ENCODE measurements around the gene DAGLA.
A peak's percentile ranks its signal among the peaks of the same experiment; 100 is the strongest.

Gene DAGLA

DNA sequence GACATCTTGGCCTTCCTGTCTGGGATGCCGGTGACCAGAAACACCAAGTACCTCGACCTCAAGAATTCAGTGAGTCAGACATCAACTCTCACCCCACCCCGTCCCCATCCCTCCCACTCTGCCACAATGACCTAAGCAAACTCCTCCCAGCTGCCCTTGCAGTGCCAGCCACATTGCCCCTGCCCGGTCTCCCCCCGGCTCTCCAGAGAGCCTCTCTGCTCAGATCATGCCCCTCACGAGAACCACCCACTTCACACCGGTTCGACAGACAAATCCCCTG lies 48.7 kb downstream of the DAGLA start:
- no peak overlapping the region for H3K4me3 Mint-ChIP-seq
- no peaks in the 10 kb centered on the region for H3K9me3 Mint-ChIP-seq
- peaks cover 4% of the 10 kb centered on the region for H3K4me1 Mint-ChIP-seq (ENCODE audit: low read depth)
- H3K36me3 Mint-ChIP-seq (ENCODE audit: low read depth), result no peaks in the 10 kb centered on the region
- no peaks in the 10 kb centered on the region for H3K27me3 Mint-ChIP-seq (ENCODE audit: low read depth)
- no peak for DNase-seq (ENCODE audit: low spot score)
- no peak overlapping the region for H3K27ac Mint-ChIP-seq

DNA sequence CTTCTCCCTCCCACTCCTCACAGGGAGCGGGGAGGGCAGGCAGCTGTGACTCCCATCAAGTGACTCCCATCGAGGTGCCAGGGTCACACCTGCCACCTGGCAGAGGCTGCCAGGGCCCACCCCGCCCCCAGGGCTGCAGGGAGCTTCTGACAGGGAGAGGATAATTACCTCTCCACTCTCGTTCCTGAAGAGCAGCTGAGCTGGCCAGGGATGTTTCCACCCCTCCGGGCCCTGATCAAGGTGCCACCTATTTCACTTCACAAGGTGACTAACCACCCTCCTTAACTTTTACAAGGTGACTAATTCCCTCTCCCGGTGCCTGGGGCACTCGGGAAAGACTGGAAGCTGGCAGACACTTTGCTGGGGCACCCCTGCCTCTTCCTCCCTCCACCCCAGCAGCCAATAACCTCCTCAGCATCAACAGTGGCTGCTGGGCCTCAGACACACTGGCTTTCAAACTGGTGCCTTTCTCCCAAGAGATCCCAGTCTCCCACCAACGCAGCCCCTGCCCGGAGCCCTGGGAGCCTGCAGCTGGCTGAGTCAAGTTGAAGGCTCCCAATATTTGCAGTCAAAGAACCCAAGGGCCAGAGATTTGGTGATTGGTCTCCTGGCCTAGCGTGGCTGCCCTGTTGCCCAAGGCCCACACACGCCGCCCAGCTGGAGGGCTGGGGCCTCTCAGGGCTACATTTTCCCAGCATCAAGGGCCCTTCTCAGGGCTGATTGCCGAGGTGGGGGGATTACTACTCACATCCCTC lies 50.2 kb downstream of the DAGLA start:
- no peaks in the 10 kb centered on the region for H3K9me3 Mint-ChIP-seq
- peaks cover 4% of the 10 kb centered on the region for H3K4me1 Mint-ChIP-seq (ENCODE audit: low read depth)
- no peak for DNase-seq (ENCODE audit: low spot score)
- no peak overlapping the region for H3K27ac Mint-ChIP-seq
- H3K4me3 Mint-ChIP-seq, result no peak overlapping the region
- H3K36me3 Mint-ChIP-seq (ENCODE audit: low read depth), result no peaks in the 10 kb centered on the region
- H3K27me3 Mint-ChIP-seq (ENCODE audit: low read depth), result no peaks in the 10 kb centered on the region

DNA sequence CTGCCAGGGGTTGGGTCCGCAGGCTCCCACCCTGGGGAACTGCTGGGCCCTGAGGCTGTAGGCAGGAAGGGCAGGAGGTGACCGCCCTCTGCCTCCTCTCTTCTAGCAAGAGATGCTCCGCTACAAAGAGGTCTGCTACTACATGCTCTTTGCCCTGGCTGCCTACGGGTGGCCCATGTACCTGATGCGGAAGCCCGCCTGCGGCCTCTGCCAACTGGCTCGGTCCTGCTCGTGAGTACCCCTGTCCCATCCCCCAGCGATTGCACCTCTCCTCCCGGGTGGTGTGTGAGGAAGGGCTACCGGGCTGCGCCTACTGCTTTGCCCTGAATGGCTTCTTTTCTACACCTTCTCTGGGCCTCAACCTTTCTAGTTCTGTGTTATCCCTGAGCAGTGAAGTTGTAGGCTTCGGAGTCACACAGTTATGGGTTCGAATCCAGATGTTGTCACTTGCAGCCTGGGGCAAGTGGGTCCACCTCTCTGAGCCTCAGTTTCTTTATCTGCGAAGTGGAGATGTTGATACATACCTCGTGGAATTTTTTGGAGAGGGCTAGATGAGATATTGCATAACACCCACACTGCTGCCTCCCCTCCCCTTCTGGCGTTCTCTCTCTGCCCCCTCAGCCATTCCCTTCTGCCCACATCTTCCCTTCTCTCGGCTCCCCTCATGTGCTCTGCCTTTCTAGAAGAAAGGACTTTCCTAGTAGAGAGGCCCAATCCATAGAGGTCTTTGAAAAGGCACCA lies 51.2 kb downstream of the DAGLA start:
- no peak for DNase-seq (ENCODE audit: low spot score)
- no peaks in the 10 kb centered on the region for H3K9me3 Mint-ChIP-seq
- H3K27me3 Mint-ChIP-seq (ENCODE audit: low read depth), result no peaks in the 10 kb centered on the region
- no peak overlapping the region for H3K4me3 Mint-ChIP-seq
- H3K4me1 Mint-ChIP-seq (ENCODE audit: low read depth), result peaks cover 4% of the 10 kb centered on the region
- H3K36me3 Mint-ChIP-seq (ENCODE audit: low read depth), result no peaks in the 10 kb centered on the region
- no peak overlapping the region for H3K27ac Mint-ChIP-seq

DNA sequence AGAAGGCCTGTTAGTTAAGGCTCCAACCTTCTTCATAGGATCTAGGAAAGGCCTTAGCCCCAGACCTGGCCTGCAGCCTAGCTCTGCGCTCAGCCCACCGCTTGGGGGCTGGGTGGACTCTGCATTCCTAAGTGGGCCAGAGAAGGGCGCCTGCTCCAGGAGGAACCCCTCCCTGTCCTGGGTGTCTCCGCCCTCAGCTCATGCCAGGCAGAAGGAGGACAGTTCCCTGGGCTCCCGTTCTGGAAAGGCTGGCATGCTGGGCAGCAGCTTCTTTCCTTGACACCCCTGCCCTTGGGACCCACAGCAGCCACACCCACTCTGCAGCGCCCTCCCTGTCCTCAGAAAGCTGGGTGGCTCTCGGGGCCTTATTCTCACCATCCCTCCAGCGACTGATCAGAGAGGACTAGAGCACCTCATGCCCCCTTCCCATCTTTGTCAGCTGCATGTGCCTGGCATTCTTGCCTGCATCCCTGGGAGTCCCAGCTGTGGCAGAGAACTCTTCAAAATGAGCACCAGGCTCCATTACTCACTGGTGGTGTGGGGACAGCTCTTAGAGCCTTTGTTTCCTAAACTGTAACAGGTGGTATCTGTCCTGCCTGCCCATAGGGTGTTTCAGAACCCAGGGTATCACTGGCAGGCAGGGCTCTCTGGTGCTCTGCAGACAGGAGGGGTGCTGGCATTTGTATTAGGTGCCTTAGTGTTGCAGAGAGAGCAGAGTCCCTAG lies 51.9 kb downstream of the DAGLA start:
- no peak overlapping the region for H3K4me3 Mint-ChIP-seq
- no peak for DNase-seq (ENCODE audit: low spot score)
- H3K4me1 Mint-ChIP-seq (ENCODE audit: low read depth), result peaks cover 4% of the 10 kb centered on the region
- no peak overlapping the region for H3K27ac Mint-ChIP-seq
- H3K9me3 Mint-ChIP-seq, result no peaks in the 10 kb centered on the region
- H3K27me3 Mint-ChIP-seq (ENCODE audit: low read depth), result no peaks in the 10 kb centered on the region
- no peaks in the 10 kb centered on the region for H3K36me3 Mint-ChIP-seq (ENCODE audit: low read depth)

DNA sequence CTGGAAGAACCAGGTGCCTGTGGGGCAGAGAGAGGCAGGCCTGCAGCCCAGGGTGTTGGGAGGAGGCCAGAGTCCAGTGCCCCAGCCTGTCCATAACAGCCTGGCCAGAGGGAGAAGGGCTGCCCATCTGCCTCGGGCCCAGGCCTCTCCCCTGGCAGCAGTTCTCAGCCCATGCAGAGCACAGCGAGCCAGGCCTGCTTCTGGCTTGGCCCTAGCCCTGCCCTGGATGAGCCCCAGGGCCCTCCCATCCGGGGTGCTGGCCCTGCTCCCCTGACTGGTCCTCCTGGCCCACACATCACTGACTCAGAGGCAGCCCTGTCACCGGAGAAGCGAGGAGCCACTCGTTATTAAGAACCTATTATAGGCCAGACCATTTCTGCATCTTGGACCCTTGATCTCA lies 52.5 kb downstream of the DAGLA start:
- Mint-ChIP-seq H3K36me3 (ENCODE audit: low read depth) (no peaks in the 10 kb centered on the region), H3K27ac (no peak overlapping the region), H3K4me1 (ENCODE audit: low read depth) (peaks cover 4% of the 10 kb centered on the region), H3K9me3 (no peaks in the 10 kb centered on the region), H3K27me3 (ENCODE audit: low read depth) (no peaks in the 10 kb centered on the region), H3K4me3 (no peak overlapping the region)
- DNase-seq (ENCODE audit: low spot score), result no peak

DNA sequence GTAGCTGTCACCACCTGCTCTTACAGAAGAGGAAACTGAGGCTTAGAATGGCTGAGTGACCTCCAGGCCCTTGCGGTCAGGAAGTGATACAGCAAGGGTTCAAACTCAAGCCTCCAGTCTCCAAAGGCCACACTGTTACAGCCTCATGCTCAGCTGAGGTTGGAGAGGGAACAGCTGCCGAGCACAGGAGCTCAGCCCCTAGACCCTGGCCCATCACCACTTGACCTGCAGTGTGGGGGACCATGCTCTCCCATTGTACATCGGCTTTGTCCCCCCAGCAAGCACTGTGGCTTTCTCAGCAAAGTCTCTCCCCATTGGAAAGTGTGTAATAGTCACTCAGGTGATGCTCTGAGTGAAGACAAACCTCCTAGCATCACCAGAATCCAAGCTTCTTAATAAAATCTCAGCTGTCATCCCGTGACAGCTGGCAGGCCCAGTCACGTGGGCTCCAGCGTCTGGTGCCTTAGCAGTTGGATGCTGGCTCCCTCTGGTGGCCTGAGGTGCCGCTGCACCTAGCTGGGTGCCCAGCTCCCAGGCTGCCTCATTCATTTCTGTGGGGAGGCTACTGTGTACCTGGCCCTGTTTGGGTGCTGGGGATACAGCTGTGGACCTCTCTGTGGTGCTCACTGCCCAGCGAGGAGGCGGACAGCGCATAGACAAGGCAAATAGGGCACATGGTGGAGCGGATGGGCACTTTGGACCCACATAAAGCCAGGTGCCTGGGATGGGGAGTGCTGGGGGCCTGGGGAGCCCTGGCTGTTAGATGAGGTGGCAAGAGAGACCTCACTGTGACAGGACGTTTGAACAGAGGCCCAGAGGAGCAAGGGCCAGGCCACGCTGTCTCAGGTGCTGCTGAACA lies 53.2 kb downstream of the DAGLA start:
- no peaks in the 10 kb centered on the region for H3K9me3 Mint-ChIP-seq
- H3K27ac Mint-ChIP-seq, result no peak overlapping the region
- H3K4me1 Mint-ChIP-seq (ENCODE audit: low read depth), result peaks cover 4% of the 10 kb centered on the region
- H3K36me3 Mint-ChIP-seq (ENCODE audit: low read depth), result no peaks in the 10 kb centered on the region
- peak; percentile 75 for DNase-seq (ENCODE audit: low spot score)
- no peaks in the 10 kb centered on the region for H3K27me3 Mint-ChIP-seq (ENCODE audit: low read depth)
- H3K4me3 Mint-ChIP-seq, result no peak overlapping the region

DNA sequence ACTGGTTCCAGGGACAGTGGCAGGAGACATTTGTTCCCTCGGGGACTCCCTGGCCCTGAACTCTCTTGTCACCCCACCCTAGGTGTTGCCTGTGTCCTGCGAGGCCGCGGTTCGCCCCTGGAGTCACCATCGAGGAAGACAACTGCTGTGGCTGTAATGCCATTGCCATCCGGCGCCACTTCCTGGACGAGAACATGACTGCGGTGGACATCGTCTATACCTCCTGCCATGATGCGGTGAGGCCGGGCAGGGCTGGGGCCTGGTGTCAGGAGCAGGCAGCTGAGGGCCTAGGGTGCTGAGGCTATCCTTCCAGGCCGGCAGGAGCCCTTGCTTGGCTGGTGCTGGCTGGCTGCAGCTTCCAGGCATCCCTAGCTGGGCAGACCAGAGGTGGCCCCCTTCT lies 54.6 kb downstream of the DAGLA start:
- H3K36me3 Mint-ChIP-seq (ENCODE audit: low read depth), result no peaks in the 10 kb centered on the region

DNA sequence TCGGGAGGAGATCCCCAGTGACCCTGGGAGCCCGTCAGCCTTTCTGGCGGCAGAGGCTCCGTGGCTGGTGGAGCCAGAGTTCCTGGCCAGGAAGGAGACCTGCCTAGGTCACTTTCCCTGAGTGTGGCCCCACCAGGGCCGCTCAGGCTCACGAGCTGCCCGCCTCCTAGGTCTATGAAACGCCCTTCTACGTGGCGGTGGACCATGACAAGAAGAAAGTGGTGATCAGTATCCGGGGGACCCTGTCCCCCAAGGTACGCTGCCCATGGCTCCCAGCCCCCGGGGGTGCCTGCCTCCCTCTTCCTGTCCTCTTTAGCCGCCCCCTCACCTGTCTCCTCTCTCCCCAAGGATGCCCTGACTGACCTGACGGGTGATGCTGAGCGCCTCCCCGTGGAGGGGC lies 55.2 kb downstream of the DAGLA start:
- H3K36me3 Mint-ChIP-seq (ENCODE audit: low read depth), result no peaks in the 10 kb centered on the region
- H3K27me3 Mint-ChIP-seq (ENCODE audit: low read depth), result no peaks in the 10 kb centered on the region
- H3K4me1 Mint-ChIP-seq (ENCODE audit: low read depth), result peaks cover 4% of the 10 kb centered on the region
- H3K27ac Mint-ChIP-seq, result no peak overlapping the region
- DNase-seq (ENCODE audit: low spot score), result no peak
- no peak overlapping the region for H3K4me3 Mint-ChIP-seq
- H3K9me3 Mint-ChIP-seq, result no peaks in the 10 kb centered on the region

More for the DNA sequence above, 54.6 kb downstream of the DAGLA start:
- Mint-ChIP-seq H3K9me3 (no peaks in the 10 kb centered on the region), H3K4me3 (no peak overlapping the region), H3K27me3 (ENCODE audit: low read depth) (no peaks in the 10 kb centered on the region), H3K27ac (no peak overlapping the region), H3K4me1 (ENCODE audit: low read depth) (peaks cover 4% of the 10 kb centered on the region)
- DNase-seq (ENCODE audit: low spot score), result no peak

DNA sequence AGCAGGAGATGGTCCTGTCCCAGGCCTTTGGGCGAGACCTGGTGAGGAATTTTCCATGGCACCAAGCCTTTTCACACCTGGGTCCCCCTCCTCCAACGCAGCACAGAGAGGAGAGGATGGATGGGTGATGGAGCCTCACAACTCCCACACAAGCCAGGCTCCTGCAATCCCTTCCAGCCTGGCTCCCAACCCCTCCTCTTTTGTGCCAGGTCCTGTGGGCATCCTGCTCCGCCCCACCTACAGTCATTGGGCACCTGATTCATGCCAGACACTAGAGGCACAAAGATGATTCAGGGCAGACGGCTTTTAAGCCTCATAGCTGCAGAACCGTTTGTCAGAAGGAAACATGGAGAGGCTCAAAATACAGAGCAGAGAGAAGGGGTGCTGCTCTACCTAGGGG lies 56.1 kb downstream of the DAGLA start:
- no peak overlapping the region for H3K4me3 Mint-ChIP-seq
- no peak for DNase-seq (ENCODE audit: low spot score)

DNA sequence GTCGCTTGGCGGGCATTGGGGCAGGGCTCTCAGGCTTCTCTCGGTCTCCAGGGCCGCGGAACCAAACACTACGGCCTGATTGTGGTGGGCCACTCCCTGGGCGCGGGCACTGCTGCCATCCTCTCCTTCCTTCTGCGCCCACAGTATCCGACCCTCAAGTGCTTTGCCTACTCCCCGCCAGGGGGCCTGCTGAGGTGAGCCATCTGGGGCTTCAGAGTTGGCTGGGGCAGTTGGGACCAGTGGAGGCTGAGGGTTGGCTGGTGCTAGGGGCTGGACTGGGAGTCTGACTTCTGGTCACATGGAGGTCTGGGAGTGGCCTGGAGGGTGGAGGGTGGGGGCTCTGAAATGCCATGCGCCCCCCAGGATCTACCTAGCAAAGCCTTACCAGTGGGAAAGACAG lies 56.9 kb downstream of the DAGLA start:
- Mint-ChIP-seq H3K4me3 (no peak overlapping the region), H3K27ac (no peak overlapping the region), H3K9me3 (no peaks in the 10 kb centered on the region), H3K4me1 (ENCODE audit: low read depth) (peaks cover 4% of the 10 kb centered on the region), H3K36me3 (ENCODE audit: low read depth) (no peaks in the 10 kb centered on the region), H3K27me3 (ENCODE audit: low read depth) (no peaks in the 10 kb centered on the region)
- DNase-seq (ENCODE audit: low spot score), result no peak

More for the DNA sequence above, 56.1 kb downstream of the DAGLA start:
- Mint-ChIP-seq H3K27me3 (ENCODE audit: low read depth) (no peaks in the 10 kb centered on the region), H3K36me3 (ENCODE audit: low read depth) (no peaks in the 10 kb centered on the region), H3K27ac (no peak overlapping the region), H3K4me1 (ENCODE audit: low read depth) (peaks cover 4% of the 10 kb centered on the region), H3K9me3 (no peaks in the 10 kb centered on the region)

DNA sequence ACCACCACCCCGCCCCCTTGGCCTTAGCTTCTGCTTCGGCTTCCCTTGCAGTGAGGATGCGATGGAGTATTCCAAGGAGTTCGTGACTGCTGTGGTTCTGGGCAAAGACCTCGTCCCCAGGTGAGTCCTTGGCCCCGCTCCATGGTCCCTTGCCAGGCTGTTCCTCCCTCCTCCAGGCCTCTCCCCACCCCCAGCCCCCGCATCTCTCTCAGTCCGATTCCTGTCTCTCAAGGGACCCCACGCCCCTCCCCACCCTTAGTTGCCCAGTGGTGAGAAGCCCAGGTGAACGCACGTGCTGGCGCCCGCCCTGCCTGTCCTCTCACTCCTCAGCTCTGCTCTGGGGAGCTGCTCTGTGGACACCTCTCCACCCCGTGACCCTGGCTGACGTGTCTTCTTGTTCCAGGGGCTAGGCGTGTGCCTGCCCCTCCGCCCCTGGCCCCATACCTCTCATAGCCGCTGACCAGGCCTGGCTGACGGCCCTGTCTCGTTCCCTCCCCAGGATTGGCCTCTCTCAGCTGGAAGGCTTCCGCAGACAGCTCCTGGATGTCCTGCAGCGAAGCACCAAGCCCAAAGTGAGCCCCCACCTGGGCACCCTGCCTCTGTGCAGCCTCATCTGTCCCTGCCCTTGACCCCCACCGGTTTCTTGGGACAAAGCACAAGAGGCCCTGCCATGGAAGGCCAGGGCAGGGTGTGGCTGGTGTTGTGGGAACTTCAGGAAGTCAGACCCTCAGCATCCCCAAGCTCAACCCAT lies 57.6 kb downstream of the DAGLA start:
- H3K27me3 Mint-ChIP-seq (ENCODE audit: low read depth), result no peaks in the 10 kb centered on the region
- no peak for DNase-seq (ENCODE audit: low spot score)
- no peak overlapping the region for H3K27ac Mint-ChIP-seq
- no peaks in the 10 kb centered on the region for H3K9me3 Mint-ChIP-seq
- no peaks in the 10 kb centered on the region for H3K36me3 Mint-ChIP-seq (ENCODE audit: low read depth)
- H3K4me1 Mint-ChIP-seq (ENCODE audit: low read depth), result peaks cover 4% of the 10 kb centered on the region
- H3K4me3 Mint-ChIP-seq, result no peak overlapping the region

DNA sequence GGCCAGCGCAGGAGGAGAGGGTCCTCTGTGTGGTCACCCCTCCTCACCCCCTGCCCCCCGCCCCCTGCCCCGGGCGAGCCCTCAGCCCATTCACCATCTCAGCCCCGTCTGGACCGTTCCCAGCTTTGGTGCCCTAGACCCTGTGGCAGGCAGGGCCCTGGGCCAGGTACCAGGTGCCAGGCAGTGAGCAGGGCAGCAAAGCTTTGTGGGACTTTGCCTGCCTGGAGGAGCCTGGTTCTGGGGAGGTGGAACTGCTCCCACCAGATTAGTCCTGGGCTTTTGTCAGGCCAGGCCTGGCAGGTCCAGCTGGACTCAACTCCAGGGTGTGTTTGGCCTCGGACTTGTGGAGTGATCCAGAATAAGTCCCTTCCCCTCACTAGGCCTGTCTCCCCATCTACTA lies 58.6 kb downstream of the DAGLA start:
- Mint-ChIP-seq H3K9me3 (no peaks in the 10 kb centered on the region), H3K4me3 (no peak overlapping the region), H3K27me3 (ENCODE audit: low read depth) (no peaks in the 10 kb centered on the region), H3K27ac (no peak overlapping the region), H3K36me3 (ENCODE audit: low read depth) (no peaks in the 10 kb centered on the region), H3K4me1 (ENCODE audit: low read depth) (no peaks in the 10 kb centered on the region)
- DNase-seq (ENCODE audit: low spot score), result no peak

DNA sequence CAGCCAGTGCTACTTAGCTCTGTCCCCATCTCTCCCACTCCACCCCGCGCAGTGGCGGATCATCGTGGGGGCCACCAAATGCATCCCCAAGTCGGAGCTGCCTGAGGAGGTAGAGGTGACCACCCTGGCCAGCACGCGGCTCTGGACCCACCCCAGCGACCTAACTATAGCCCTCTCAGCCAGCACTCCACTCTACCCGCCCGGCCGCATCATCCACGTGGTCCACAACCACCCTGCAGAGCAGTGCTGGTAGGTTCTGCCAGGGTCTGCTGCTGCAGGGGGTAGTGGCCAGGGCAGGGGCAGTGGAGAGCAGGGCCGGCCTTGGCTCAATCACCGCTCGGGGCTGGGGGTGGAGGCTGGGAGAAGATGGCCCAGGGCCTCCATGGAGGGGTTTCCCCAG lies 59.2 kb downstream of the DAGLA start:
- no peak overlapping the region for H3K27ac Mint-ChIP-seq
- no peak for DNase-seq (ENCODE audit: low spot score)
- H3K27me3 Mint-ChIP-seq (ENCODE audit: low read depth), result no peaks in the 10 kb centered on the region
- no peak overlapping the region for H3K4me3 Mint-ChIP-seq
- no peaks in the 10 kb centered on the region for H3K36me3 Mint-ChIP-seq (ENCODE audit: low read depth)
- no peaks in the 10 kb centered on the region for H3K9me3 Mint-ChIP-seq
- H3K4me1 Mint-ChIP-seq (ENCODE audit: low read depth), result no peaks in the 10 kb centered on the region
